Tibial nerve (tissue), 4 donors: ENCODE data around the gene INPP5A. TPM values are rescaled to one million over a fixed set of nuclear protein-coding genes. Genes with fewer than 3 reads are reported as not detected.
"Not testable (repeated sequence)": the region's sequence is repeated elsewhere in the genome, so short reads cannot be mapped to it uniquely, and the experiment has no call there.

ENCODE experiments used
- DNase-seq, 2 donors: peaks; one replicate each; pipeline ENCODE4 v3.0.0-alpha.2; 2019; ENCODE audit warnings: low spot score in 2 of 2
- H3K27ac ChIP-seq, 4 donors: fragments of 200-600 bp; sonication (generic) in 3 of 4; one replicate each; pipeline ENCODE4 v1.5.1; 2017 to 2019; ENCODE audit warnings: mild to moderate bottlenecking in 1 of 4
- H3K27me3 ChIP-seq, 2 donors: fragments of 200-600 bp; sonication (generic) in 1 of 2; one replicate each; pipeline versions ENCODE4 v1.5.1 to v1.6.0; 2017 to 2019
- H3K36me3 ChIP-seq, 3 donors: fragments of 200-600 bp; sonication (generic); one replicate each; pipeline ENCODE4 v1.5.1; 2018 to 2019
- H3K4me1 ChIP-seq, 4 donors: fragments of 200-600 bp; sonication (generic) in 3 of 4; one replicate each; pipeline ENCODE4 v1.5.1; 2017 to 2019
- H3K4me3 ChIP-seq, 4 donors: fragments of 200-600 bp; sonication (generic) in 3 of 4; one replicate each; pipeline ENCODE4 v1.5.1; 2017 to 2019; ENCODE audit warnings: mild to moderate bottlenecking in 1 of 4, moderate library complexity in 1 of 4
- H3K9me3 ChIP-seq, 4 donors: fragments of 200-600 bp; sonication (generic) in 3 of 4; one replicate each; pipeline ENCODE4 v1.5.1; 2017 to 2019
- CTCF ChIP-seq, 5 experiments: fragments of 200-600 bp in 3 of 5; fragments of 450-650 bp in 2 of 5; sonication (generic) in 3 of 5; IDR thresholded peaks; one replicate each; pipeline ENCODE4 v1.5.1; 2016 to 2019; ENCODE audit warnings: antibody characterized with exemption in 5 of 5, mild to moderate bottlenecking in 3 of 5, moderate library complexity in 2 of 5
- EP300 ChIP-seq, 2 donors: sonication (generic); formaldehyde crosslinking; IDR thresholded peaks; one replicate each; pipeline ENCODE4 v1.6.1; 2017; ENCODE audit warnings: antibody characterized with exemption in 2 of 2, mild to moderate bottlenecking in 1 of 2
- POLR2A ChIP-seq, 2 donors: fragments of 450-650 bp; IDR thresholded peaks; one replicate each; pipeline ENCODE4 v1.6.1; 2017; ENCODE audit warnings: antibody characterized with exemption in 2 of 2, mild to moderate bottlenecking in 2 of 2, moderate library complexity in 2 of 2
- WGBS, 2 donors: methylation state at CpG; one replicate each; pipeline ENCODE4 v1.1.5; 2018; 5-methylcytosine and 5-hydroxymethylcytosine counted together
- total RNA-seq, 4 donors: library from RNA; depleted of rRNA; stranded (reverse); fragments of >200 nt; gene quantifications; one replicate each; pipeline ENCODE4 v1.1.0, GENCODE V29; 2016

Gene INPP5A
- total RNA-seq, 4 donors from 2014 or later = 73.8 to 101 (median 86.2) TPM

GRCh38 chr10:132595021-132595420 is 57.4 kb downstream of the INPP5A start:
- H3K36me3 ChIP-seq = no peaks in the 10 kb centered on the region
- 80% methylated on average over 11 of the region's 11 CpGs for WGBS, 2 donors
- H3K27ac ChIP-seq = peak overlapping the region in 1 of 4 donors; percentile 25
- H3K9me3 ChIP-seq = peaks cover 0 to 6% (median 0%) of the 10 kb centered on the region in 4 donors
- no peak for DNase-seq
- no peaks in the 10 kb centered on the region for H3K27me3 ChIP-seq
- H3K4me1 ChIP-seq = peaks cover 0 to 62% (median 22%) of the 10 kb centered on the region in 4 donors
- no peak overlapping the region for H3K4me3 ChIP-seq
- TF ChIP-seq POLR2A (IDR thresholded peaks at IDR 0.05) = no peak
- no peak for TF ChIP-seq EP300 (IDR thresholded peaks at IDR 0.05)
- TF ChIP-seq CTCF (IDR thresholded peaks at IDR 0.05) = no peak

GRCh38 chr10:132595854-132596253 is 58.3 kb downstream of the INPP5A start:
- Histone ChIP-seq H3K4me1 (peaks cover 0 to 54% (median 21%) of the 10 kb centered on the region in 4 donors), H3K36me3 (no peaks in the 10 kb centered on the region), H3K4me3 (no peak overlapping the region), H3K27ac (no peak overlapping the region), H3K9me3 (peaks cover 0 to 14% (median 0%) of the 10 kb centered on the region in 4 donors), H3K27me3 (no peaks in the 10 kb centered on the region)
- WGBS, 2 donors = 68 to 69% methylated on average over 7 of the region's 7 CpGs
- TF ChIP-seq POLR2A (IDR thresholded peaks at IDR 0.05) (no peak), EP300 (IDR thresholded peaks at IDR 0.05) (no peak), CTCF (IDR thresholded peaks at IDR 0.05) (no peak)
- no peak for DNase-seq

GRCh38 chr10:132596742-132597279 is 59.2 kb downstream of the INPP5A start:
- DNase-seq = no peak
- Histone ChIP-seq H3K4me1 (peaks cover 0 to 44% (median 16%) of the 10 kb centered on the region in 4 donors), H3K4me3 (no peak overlapping the region), H3K27me3 (no peaks in the 10 kb centered on the region), H3K36me3 (no peaks in the 10 kb centered on the region), H3K9me3 (peaks cover 0 to 17% (median 0%) of the 10 kb centered on the region in 4 donors), H3K27ac (no peak overlapping the region)
- 79 to 95% methylated on average over 17 to 21 of the region's 21 CpGs for WGBS, 2 donors
- TF ChIP-seq POLR2A (IDR thresholded peaks at IDR 0.05) (no peak), CTCF (IDR thresholded peaks at IDR 0.05) (no peak), EP300 (IDR thresholded peaks at IDR 0.05) (no peak)

- Histone ChIP-seq H3K27me3 (no peaks in the 10 kb centered on the region), H3K4me3 (no peak overlapping the region), H3K9me3 (peaks cover 0 to 17% (median 0%) of the 10 kb centered on the region in 4 donors), H3K27ac (no peak overlapping the region), H3K4me1 (peaks cover 0 to 40% (median 13%) of the 10 kb centered on the region in 4 donors), H3K36me3 (no peaks in the 10 kb centered on the region)
- no peak for DNase-seq
- 79 to 85% methylated on average over 17 to 21 of the region's 21 CpGs for WGBS, 2 donors
- no peak for TF ChIP-seq CTCF (IDR thresholded peaks at IDR 0.05)
- no peak for TF ChIP-seq EP300 (IDR thresholded peaks at IDR 0.05)
- TF ChIP-seq POLR2A (IDR thresholded peaks at IDR 0.05) = no peak
Measured at GRCh38 chr10:132597654-132598053, 60.1 kb downstream of the INPP5A start.

GRCh38 chr10:132599023-132599618 is 61.5 kb downstream of the INPP5A start:
- not testable (repeated sequence) for H3K27me3 ChIP-seq, H3K36me3 ChIP-seq, H3K4me3 ChIP-seq, DNase-seq, H3K27ac ChIP-seq
- peaks cover 0 to 17% (median 0%) of the 10 kb centered on the region in 4 donors for H3K9me3 ChIP-seq
- H3K4me1 ChIP-seq = peaks cover 0 to 26% (median 8%) of the 10 kb centered on the region in 4 donors
- WGBS, 2 donors = 96 to 99% methylated on average over 2 to 9 of the region's 9 CpGs
